Endothelial cell of umbilical vein (primary cell): ENCODE data around the gene ACSS1. TPM values are rescaled to one million over a fixed set of nuclear protein-coding genes. Genes with fewer than 3 reads are reported as not detected.

ENCODE experiments used
- BruUV-seq: library from RNA; stranded (reverse); fragments of 400-500 nt; replicated peaks from 2 replicates; lab custom pipeline; 2021; lab: Mats Ljungman, UMichigan
- CTCF ChIA-PET: fragments of 300-600, 350-600 bp; sonication (Branson Sonifier 250); formaldehyde crosslinking; loops from one replicate; lab custom pipeline; 2021; ENCODE audit warnings: antibody characterized with exemption, inconsistent platforms; lab: Charles Lee
- POLR2A ChIA-PET: fragments of 300-600, 350-600 bp; sonication (Branson Sonifier 250); formaldehyde crosslinking; loops from one replicate; lab custom pipeline; 2021; ENCODE audit warnings: antibody characterized with exemption, inconsistent platforms; lab: Charles Lee
- DNase-seq: peaks from one replicate; pipeline ENCODE4 v3.0.0-alpha.2; 2011; ENCODE audit warnings: low read depth, low spot score
- FAIRE-seq: peaks from 2 replicates; lab custom pipeline; 2011; peaks lifted over from hg19 to GRCh38; lab: Jason Lieb, UNC
- H2AFZ ChIP-seq: 2 replicates; pipeline ENCODE4 v1.6.0; 2012; ENCODE audit warnings: low read depth, low read length, control low read depth, inconsistent platforms
- H3K27ac ChIP-seq: 2 replicates; pipeline ENCODE4 v1.5.1; 2011; ENCODE audit warnings: low read depth, mild to moderate bottlenecking, control low read depth, low read length, moderate library complexity; ENCODE audit not compliant: insufficient read depth
- H3K27me3 ChIP-seq, 2 experiments: 2 replicates each; pipeline versions ENCODE4 v1.6.0 to v1.6.1; 2011; ENCODE audit warnings: low read length in 2 of 2, mixed read lengths in 1 of 2; ENCODE audit not compliant: control insufficient read depth in 2 of 2, insufficient read depth in 2 of 2
- H3K36me3 ChIP-seq, 2 experiments: 2 replicates in 1 of 2; 3 replicates in 1 of 2; pipeline ENCODE4 v1.5.1; 2011; ENCODE audit warnings: low read length in 2 of 2, mild to moderate bottlenecking in 1 of 2, moderate library complexity in 1 of 2; ENCODE audit not compliant: control insufficient read depth in 2 of 2, insufficient read depth in 2 of 2; ENCODE audit errors: extremely low read depth in 1 of 2
- H3K4me1 ChIP-seq: 3 replicates; pipeline ENCODE4 v1.5.1; 2011; ENCODE audit warnings: mild to moderate bottlenecking, low read length; ENCODE audit not compliant: control insufficient read depth, insufficient read depth; ENCODE audit errors: extremely low read depth
- H3K4me2 ChIP-seq: 2 replicates; pipeline ENCODE4 v1.6.1; 2011; ENCODE audit warnings: low read length, control low read depth, mixed read lengths; ENCODE audit not compliant: insufficient read depth
- H3K4me3 ChIP-seq, 3 experiments: fragments of 200-600 bp in 1 of 3; sonication (generic), shearing (Covaris generic) in 1 of 3; replicated peaks in 1 of 3; 2 replicates each; pipeline ENCODE4 v1.5.1; 2011 to 2016; ENCODE audit warnings: control low read depth in 3 of 3, low read length in 3 of 3, mild to moderate bottlenecking in 2 of 3, inconsistent platforms in 1 of 3, low read depth in 1 of 3, moderate library complexity in 1 of 3; ENCODE audit not compliant: insufficient read depth in 1 of 3
- H3K79me2 ChIP-seq: 2 replicates; pipeline ENCODE4 v1.6.0; 2012; ENCODE audit warnings: low read length, inconsistent platforms; ENCODE audit not compliant: control insufficient read depth, insufficient read depth
- H3K9ac ChIP-seq: replicated peaks from 2 replicates; pipeline ENCODE3; 2011; ENCODE audit warnings: low read length, control low read depth; ENCODE audit not compliant: insufficient read depth; ENCODE audit errors: extremely low read depth
- H3K9me1 ChIP-seq: replicated peaks from 3 replicates; pipeline ENCODE4 v1.6.0; 2011; ENCODE audit warnings: mild to moderate bottlenecking, low read length; ENCODE audit not compliant: control insufficient read depth, insufficient read depth; ENCODE audit errors: extremely low read depth
- H3K9me3 ChIP-seq: replicated peaks from 2 replicates; pipeline ENCODE4 v1.5.1; 2012; ENCODE audit warnings: low read length, inconsistent platforms; ENCODE audit not compliant: control insufficient read depth, insufficient read depth
- H4K20me1 ChIP-seq: replicated peaks from 2 replicates; pipeline ENCODE3; 2011; ENCODE audit warnings: mild to moderate bottlenecking, low read length; ENCODE audit not compliant: control insufficient read depth, insufficient read depth; ENCODE audit errors: extremely low read depth
- EZH2 ChIP-seq: IDR thresholded peaks from 2 replicates; pipeline ENCODE4 v1.6.1; 2012; ENCODE audit warnings: borderline replicate concordance, low read depth, mild to moderate bottlenecking, moderate library complexity, low read length, inconsistent platforms; ENCODE audit not compliant: severe bottlenecking
- FOS ChIP-seq: IDR thresholded peaks from 2 replicates; pipeline ENCODE4 v1.6.1; 2011; ENCODE audit warnings: mild to moderate bottlenecking, low read length, moderate library complexity, borderline replicate concordance; ENCODE audit not compliant: insufficient read depth
- GATA2 ChIP-seq: IDR thresholded peaks from 2 replicates; pipeline ENCODE4 v1.7.0; 2011; ENCODE audit warnings: low read depth, mild to moderate bottlenecking, moderate library complexity, mixed read lengths, low read length; ENCODE audit not compliant: insufficient read length, insufficient read depth
- JUN ChIP-seq: IDR thresholded peaks from 2 replicates; pipeline ENCODE4 v1.6.1; 2011; ENCODE audit warnings: borderline replicate concordance, low read depth; ENCODE audit not compliant: insufficient read length, insufficient read depth
- MYC ChIP-seq: IDR thresholded peaks from one replicate; pipeline ENCODE4 v1.6.1; 2011; ENCODE audit warnings: mild to moderate bottlenecking, low read depth, low read length
- POLR2A ChIP-seq: IDR thresholded peaks from 2 replicates; pipeline ENCODE4 v1.6.1; 2012; ENCODE audit warnings: low read depth, mild to moderate bottlenecking, control low read depth, low read length
- POLR2AphosphoS5 ChIP-seq: IDR thresholded peaks from 2 replicates; pipeline ENCODE4 v1.6.1; 2012; ENCODE audit warnings: low read depth, mild to moderate bottlenecking, control low read depth, low read length, moderate library complexity; ENCODE audit not compliant: insufficient read depth
- dilution Hi-C: fragments of 300-500 bp; cut with MboI; formaldehyde crosslinking; loops from one replicate; pipeline ENCODE4 v1.15.0; 2019; ENCODE audit warnings: low sequenced_read_pairs; ENCODE audit not compliant: extremely low pct_ligation_motif_present
- intact Hi-C: fragments of 100-400 bp; cut with micrococcal nuclease; formaldehyde crosslinking; loops from one replicate; pipeline ENCODE4 v1.10.0; 2022
- polyA plus RNA-seq, 4 experiments: library from polyadenylated mRNA; depleted of rRNA in 3 of 4; stranded (reverse) in 3 of 4; unstranded in 1 of 4; fragments of >200 nt; gene quantifications; 2 replicates each; pipeline versions ENCODE4 v1.2.1 to v1.2.3, GENCODE V29; 2011 to 2012; ENCODE audit warnings: missing spikeins in 1 of 4
- total RNA-seq: library from RNA; stranded (reverse); gene quantifications from 2 replicates; pipeline ENCODE4 v1.2.3, GENCODE V29; 2021
- TF ChIP-seq, protein P1 (sequence below), 2 donors: IDR thresholded peaks; 1 replicate in 1 of 2; 2 replicates in 1 of 2; pipeline ENCODE4 v1.5.1; 2011; ENCODE audit warnings: low read length in 2 of 2, mild to moderate bottlenecking in 2 of 2, moderate library complexity in 2 of 2, control low read depth in 1 of 2, inconsistent platforms in 1 of 2, low read depth in 1 of 2; ENCODE audit not compliant: insufficient read depth in 1 of 2; ENCODE audit errors: extremely low read depth in 1 of 2
- TF ChIP-seq, protein P2 (sequence below): IDR thresholded peaks from 2 replicates; pipeline ENCODE4 v1.6.1; 2011; ENCODE audit not compliant: insufficient read depth, insufficient read length

The ACSS1 gene
- total and polyA plus RNA-seq, 2 donors (not counting 3 experiments of a cell fraction or from before 2014, with no cell fraction given) = 6.2 to 17.9 TPM

DNA sequence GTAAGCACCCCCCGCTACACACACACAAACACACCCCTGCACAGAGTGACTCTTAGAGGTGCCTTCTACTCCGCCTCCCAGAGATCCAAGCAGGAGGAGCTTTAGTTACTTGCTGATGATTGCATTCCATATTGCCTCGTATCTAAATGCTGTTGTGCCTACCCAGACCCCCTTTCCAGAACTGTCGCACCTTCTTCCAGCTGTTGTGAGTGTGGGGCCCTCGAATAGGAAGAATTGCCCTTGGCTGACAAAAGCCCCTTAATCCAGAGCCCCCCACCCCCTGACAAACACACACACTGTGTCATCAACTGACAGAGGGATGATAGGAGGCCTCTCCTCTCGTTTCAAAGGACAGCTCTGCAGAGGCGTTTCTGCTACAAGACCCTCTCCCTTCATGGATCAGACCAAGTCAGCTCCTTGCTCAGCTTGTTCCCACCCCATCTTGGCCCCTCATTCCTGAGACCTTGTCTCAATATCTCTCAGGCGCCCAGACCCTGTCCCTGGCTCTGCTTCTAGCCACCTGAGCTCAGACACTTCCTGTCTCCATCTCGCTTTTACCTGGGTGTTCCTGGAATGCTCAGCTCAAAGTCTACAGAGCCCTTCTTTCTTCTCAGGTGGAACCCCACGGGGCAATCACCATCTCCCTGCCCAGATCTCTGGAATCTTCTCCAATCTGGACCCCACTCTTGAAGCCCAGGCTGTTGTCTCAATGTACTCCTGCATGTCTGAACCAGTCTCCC lies 28.0 kb upstream of the ACSS1 start:
- Histone ChIP-seq H3K27me3 (peaks cover 44 to 49% of the 10 kb centered on the region in 2 experiments), H3K4me3 (no peak overlapping the region), H3K4me2 (no peak overlapping the region), H3K9me1 (no peaks in the 10 kb centered on the region), H3K79me2 (no peaks in the 10 kb centered on the region), H3K4me1 (no peaks in the 10 kb centered on the region), H3K9ac (no peak overlapping the region), H4K20me1 (no peaks in the 10 kb centered on the region), H3K9me3 (no peaks in the 10 kb centered on the region), H3K36me3 (no peaks in the 10 kb centered on the region), H3K27ac (no peak overlapping the region), H2AFZ (no peak overlapping the region)
- ChIA-PET CTCF (interaction anchor here (0.8 kb wide), 1 partner anchor 20 kb away, joined by 3 read pairs; no protein-coding TSS in a partner anchor), POLR2A (no interaction called here)
- DNase-seq (no peak), FAIRE-seq (no peak)
- dilution Hi-C loops (no loop called here), intact Hi-C loops (no loop called here)
- no peak for TF ChIP-seq EZH2
- TF ChIP-seq POLR2A = no peak
- TF ChIP-seq, protein P1, sequence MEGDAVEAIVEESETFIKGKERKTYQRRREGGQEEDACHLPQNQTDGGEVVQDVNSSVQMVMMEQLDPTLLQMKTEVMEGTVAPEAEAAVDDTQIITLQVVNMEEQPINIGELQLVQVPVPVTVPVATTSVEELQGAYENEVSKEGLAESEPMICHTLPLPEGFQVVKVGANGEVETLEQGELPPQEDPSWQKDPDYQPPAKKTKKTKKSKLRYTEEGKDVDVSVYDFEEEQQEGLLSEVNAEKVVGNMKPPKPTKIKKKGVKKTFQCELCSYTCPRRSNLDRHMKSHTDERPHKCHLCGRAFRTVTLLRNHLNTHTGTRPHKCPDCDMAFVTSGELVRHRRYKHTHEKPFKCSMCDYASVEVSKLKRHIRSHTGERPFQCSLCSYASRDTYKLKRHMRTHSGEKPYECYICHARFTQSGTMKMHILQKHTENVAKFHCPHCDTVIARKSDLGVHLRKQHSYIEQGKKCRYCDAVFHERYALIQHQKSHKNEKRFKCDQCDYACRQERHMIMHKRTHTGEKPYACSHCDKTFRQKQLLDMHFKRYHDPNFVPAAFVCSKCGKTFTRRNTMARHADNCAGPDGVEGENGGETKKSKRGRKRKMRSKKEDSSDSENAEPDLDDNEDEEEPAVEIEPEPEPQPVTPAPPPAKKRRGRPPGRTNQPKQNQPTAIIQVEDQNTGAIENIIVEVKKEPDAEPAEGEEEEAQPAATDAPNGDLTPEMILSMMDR (IDR thresholded peaks at IDR 0.05; ENCODE audit: extremely low read depth in 1 of 2, insufficient read depth in 1 of 2, low read depth in 1 of 2, low read length in 2 of 2) = no peak
- no peak for TF ChIP-seq FOS
- no peak for TF ChIP-seq MYC
- TF ChIP-seq POLR2AphosphoS5 = no peak
- TF ChIP-seq GATA2 = no peak
- TF ChIP-seq, protein P2, sequence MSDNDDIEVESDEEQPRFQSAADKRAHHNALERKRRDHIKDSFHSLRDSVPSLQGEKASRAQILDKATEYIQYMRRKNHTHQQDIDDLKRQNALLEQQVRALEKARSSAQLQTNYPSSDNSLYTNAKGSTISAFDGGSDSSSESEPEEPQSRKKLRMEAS = no peak
- no peak for TF ChIP-seq JUN
- BruUV-seq = no TSS peak
